GM19025 (cell line): Measurements from ENCODE around the gene KIAA1549.
"Not testable (repeated sequence)": the region's sequence is repeated elsewhere in the genome, so short reads cannot be mapped to it uniquely, and the experiment has no call there.

Experiments used
- ATAC-seq: cut with Tn5 transposase; IDR thresholded peaks from one replicate; pipeline ENCODE4 v1.9.1; 2021; ENCODE audit warnings: mild to moderate bottlenecking, low read depth, moderate library complexity; ENCODE audit not compliant: unreplicated experiment

Gene KIAA1549

GRCh38 chr7:138945821-138946220 is 35.4 kb downstream of the KIAA1549 start:
- no peak for ATAC-seq

GRCh38 chr7:138945154-138945553 is 36.0 kb downstream of the KIAA1549 start:
- no peak for ATAC-seq

GRCh38 chr7:138944592-138944991 is 36.6 kb downstream of the KIAA1549 start:
- no peak for ATAC-seq

- ATAC-seq, result no peak
These were observed 38.1 kb downstream of the KIAA1549 start for GRCh38 chr7:138943061-138943460.

GRCh38 chr7:138941545-138941944 is 39.6 kb downstream of the KIAA1549 start:
- ATAC-seq, result no peak

GRCh38 chr7:138940602-138941001 is 40.6 kb downstream of the KIAA1549 start:
- not testable (repeated sequence) for ATAC-seq

- no peak for ATAC-seq
These were observed 43.7 kb downstream of the KIAA1549 start for GRCh38 chr7:138937484-138937883.

GRCh38 chr7:138935465-138936011 is 45.7 kb downstream of the KIAA1549 start:
- ATAC-seq, result no peak

GRCh38 chr7:138934861-138935260 is 46.3 kb downstream of the KIAA1549 start:
- no peak for ATAC-seq

- ATAC-seq, result no peak
These were observed 46.8 kb downstream of the KIAA1549 start for GRCh38 chr7:138934367-138934766.

- no peak for ATAC-seq
These were observed 48.3 kb downstream of the KIAA1549 start for GRCh38 chr7:138932870-138933269.

GRCh38 chr7:138932427-138932826 is 48.8 kb downstream of the KIAA1549 start:
- ATAC-seq, result no peak

GRCh38 chr7:138929969-138930368 is 51.2 kb downstream of the KIAA1549 start:
- ATAC-seq, result no peak

- ATAC-seq, result no peak
These were observed 55.0 kb downstream of the KIAA1549 start for GRCh38 chr7:138926241-138926612.

- no peak for ATAC-seq
These were observed 56.5 kb downstream of the KIAA1549 start for GRCh38 chr7:138924501-138925225.

GRCh38 chr7:138921277-138921676 is 59.9 kb downstream of the KIAA1549 start:
- ATAC-seq, result no peak

GRCh38 chr7:138919911-138920310 is 61.3 kb downstream of the KIAA1549 start:
- ATAC-seq, result no peak

GRCh38 chr7:138919216-138919615 is 62.0 kb downstream of the KIAA1549 start:
- ATAC-seq, result no peak

- ATAC-seq, result no peak
These were observed 62.4 kb downstream of the KIAA1549 start for GRCh38 chr7:138918756-138919155.

- no peak for ATAC-seq
These were observed 63.0 kb downstream of the KIAA1549 start for GRCh38 chr7:138918176-138918575.

- no peak for ATAC-seq
These were observed 63.4 kb downstream of the KIAA1549 start for GRCh38 chr7:138917771-138918170.

GRCh38 chr7:138916731-138917130 is 64.5 kb downstream of the KIAA1549 start:
- no peak for ATAC-seq
